SU-DHL-6 (cell line): ENCODE measurements around the gene RPS5.

ENCODE experiments used
- H2AFZ ChIP-seq: fragments of 200-600 bp; sonication (generic); 2 replicates; pipeline ENCODE4 v1.6.1; 2014; ENCODE audit warnings: low read depth, mild to moderate bottlenecking, moderate library complexity, mixed read lengths, antibody characterized with exemption, low read length; ENCODE audit not compliant: severe bottlenecking
- H3F3A ChIP-seq: fragments of 200-600 bp; shearing (Covaris generic); 2 replicates; pipeline ENCODE4 v1.6.0; 2016; ENCODE audit warnings: antibody characterized with exemption, mild to moderate bottlenecking; ENCODE audit not compliant: insufficient read depth
- H3K27ac ChIP-seq: fragments of 200-600 bp; sonication (generic); 2 replicates; pipeline ENCODE4 v1.5.1; 2016; ENCODE audit warnings: low read depth, mild to moderate bottlenecking, low read length, moderate library complexity, mixed read lengths
- H3K27me3 ChIP-seq: fragments of 200-600 bp; sonication (generic), shearing (Covaris generic); 2 replicates; pipeline ENCODE4 v1.6.0; 2014; ENCODE audit warnings: mild to moderate bottlenecking, low read length
- H3K36me3 ChIP-seq: fragments of 200-600 bp; sonication (generic); 2 replicates; pipeline ENCODE4 v1.6.1; 2014; ENCODE audit warnings: mild to moderate bottlenecking, low read length, mixed read lengths
- H3K4me2 ChIP-seq: fragments of 300-600, 200-600 bp; shearing (Covaris generic), sonication (generic); 2 replicates; pipeline ENCODE4 v1.6.0; 2014; ENCODE audit warnings: low read length, low read depth, mild to moderate bottlenecking; ENCODE audit not compliant: poor library complexity, severe bottlenecking
- H3K4me3 ChIP-seq: fragments of 200-600 bp; sonication (generic); 2 replicates; pipeline ENCODE4 v1.5.1; 2014; ENCODE audit warnings: antibody characterized with exemption, low read length, mild to moderate bottlenecking, mixed read lengths; ENCODE audit not compliant: insufficient read depth, poor library complexity, severe bottlenecking
- H3K79me2 ChIP-seq: fragments of 200-600 bp; sonication (generic); 2 replicates; pipeline ENCODE4 v1.6.1; 2014; ENCODE audit warnings: mild to moderate bottlenecking, low read length, moderate library complexity; ENCODE audit not compliant: insufficient read depth
- H3K9ac ChIP-seq: fragments of 200-600 bp; sonication (generic); 2 replicates; pipeline ENCODE4 v1.7.0; 2014; ENCODE audit warnings: mild to moderate bottlenecking, low read length
- H3K9me2 ChIP-seq: fragments of 200-600 bp; sonication (generic); replicated peaks from 2 replicates; pipeline ENCODE4 v1.6.1; 2014; ENCODE audit warnings: low read length; ENCODE audit not compliant: insufficient read depth
- H3K9me3 ChIP-seq: fragments of 200-600 bp; sonication (generic); 2 replicates; pipeline ENCODE4 v1.6.1; 2014; ENCODE audit warnings: low read length, mixed read lengths; ENCODE audit not compliant: insufficient read depth
- H4K20me1 ChIP-seq: fragments of 200-600 bp; sonication (generic); 2 replicates; pipeline ENCODE4 v1.6.1; 2014; ENCODE audit warnings: low read depth, mild to moderate bottlenecking, antibody characterized with exemption, low read length, moderate library complexity, mixed read lengths
- EZH2phosphoT487 ChIP-seq: fragments of 200-600 bp; sonication (generic), shearing (Covaris generic); conservative IDR thresholded peaks from 2 replicates; pipeline ENCODE4 v1.6.1; 2018; ENCODE audit warnings: mild to moderate bottlenecking, antibody characterized with exemption, low read length, moderate library complexity, mixed read lengths
- TF ChIP-seq, protein P1 (sequence below): fragments of 200-600 bp; sonication (generic); IDR thresholded peaks from one replicate; pipeline ENCODE4 v1.5.1; 2017; ENCODE audit warnings: antibody characterized with exemption, mild to moderate bottlenecking, low read length, moderate library complexity; ENCODE audit not compliant: insufficient read depth, poor library complexity, severe bottlenecking

Gene RPS5

DNA sequence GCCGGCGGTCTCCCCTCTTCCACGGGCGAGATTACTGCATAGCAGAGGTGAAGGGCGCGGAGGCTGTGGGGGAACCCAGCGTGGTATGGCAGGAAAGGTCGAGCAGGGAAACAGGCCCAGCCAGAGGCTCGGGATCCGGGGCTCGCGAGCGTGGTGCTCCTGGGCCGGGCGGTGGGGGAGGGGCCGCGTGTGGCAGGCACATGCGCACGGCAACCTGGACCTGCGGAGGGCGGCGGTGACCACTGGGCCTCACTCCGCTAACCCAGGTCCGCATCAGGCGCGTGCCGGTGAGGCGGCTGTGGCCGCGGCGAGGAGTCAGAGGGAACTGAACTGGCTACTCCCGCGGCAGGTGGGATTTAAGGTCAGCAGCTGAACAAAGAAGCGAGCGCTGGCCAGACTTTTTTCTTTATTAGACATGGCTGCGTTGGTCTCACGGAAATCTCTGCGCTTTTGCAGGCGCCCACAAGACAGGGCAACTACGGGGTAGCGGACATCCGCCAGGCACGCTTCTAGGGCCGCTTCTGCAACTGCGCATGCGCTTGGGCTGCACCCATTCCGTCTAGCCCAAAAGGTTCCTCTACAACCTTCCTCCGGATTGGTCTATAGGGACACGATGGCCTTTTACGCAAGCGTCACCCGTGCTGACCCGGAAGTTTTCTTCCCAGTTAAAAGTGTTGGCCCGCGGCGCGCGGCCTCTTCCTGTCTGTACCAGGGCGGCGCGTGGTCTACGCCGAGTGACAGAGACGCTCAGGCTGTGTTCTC, at the start of gene RPS5:
Gene RPS5 (plus strand): TSS at position 694 of the 762 bp plus-strand sequence. CDS start 869 bp downstream, outside the sequence.
- H3K36me3 ChIP-seq, result peaks cover 16% of the 10 kb centered on the region
- peaks cover 13% of the 10 kb centered on the region for H3F3A ChIP-seq
- peak within 1 kb of the TSS; percentile 98 for H3K9ac ChIP-seq
- H3K4me2 ChIP-seq, result peak within 1 kb of the TSS; percentile 87
- no peaks in the 10 kb centered on the region for H3K9me3 ChIP-seq
- no peaks in the 10 kb centered on the region for H3K27me3 ChIP-seq
- TF ChIP-seq, protein P1, sequence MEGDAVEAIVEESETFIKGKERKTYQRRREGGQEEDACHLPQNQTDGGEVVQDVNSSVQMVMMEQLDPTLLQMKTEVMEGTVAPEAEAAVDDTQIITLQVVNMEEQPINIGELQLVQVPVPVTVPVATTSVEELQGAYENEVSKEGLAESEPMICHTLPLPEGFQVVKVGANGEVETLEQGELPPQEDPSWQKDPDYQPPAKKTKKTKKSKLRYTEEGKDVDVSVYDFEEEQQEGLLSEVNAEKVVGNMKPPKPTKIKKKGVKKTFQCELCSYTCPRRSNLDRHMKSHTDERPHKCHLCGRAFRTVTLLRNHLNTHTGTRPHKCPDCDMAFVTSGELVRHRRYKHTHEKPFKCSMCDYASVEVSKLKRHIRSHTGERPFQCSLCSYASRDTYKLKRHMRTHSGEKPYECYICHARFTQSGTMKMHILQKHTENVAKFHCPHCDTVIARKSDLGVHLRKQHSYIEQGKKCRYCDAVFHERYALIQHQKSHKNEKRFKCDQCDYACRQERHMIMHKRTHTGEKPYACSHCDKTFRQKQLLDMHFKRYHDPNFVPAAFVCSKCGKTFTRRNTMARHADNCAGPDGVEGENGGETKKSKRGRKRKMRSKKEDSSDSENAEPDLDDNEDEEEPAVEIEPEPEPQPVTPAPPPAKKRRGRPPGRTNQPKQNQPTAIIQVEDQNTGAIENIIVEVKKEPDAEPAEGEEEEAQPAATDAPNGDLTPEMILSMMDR, result no peak
- no peak for TF ChIP-seq EZH2phosphoT487
- H3K9me2 ChIP-seq, result no peaks in the 10 kb centered on the region
- peak within 1 kb of the TSS; percentile 99 for H3K4me3 ChIP-seq
- peaks cover 45% of the 10 kb centered on the region for H3K79me2 ChIP-seq
- H4K20me1 ChIP-seq, result peaks cover 21% of the 10 kb centered on the region
- peak within 1 kb of the TSS; percentile 92 for H3K27ac ChIP-seq
- H2AFZ ChIP-seq, result no peak within 1 kb of the TSS

DNA sequence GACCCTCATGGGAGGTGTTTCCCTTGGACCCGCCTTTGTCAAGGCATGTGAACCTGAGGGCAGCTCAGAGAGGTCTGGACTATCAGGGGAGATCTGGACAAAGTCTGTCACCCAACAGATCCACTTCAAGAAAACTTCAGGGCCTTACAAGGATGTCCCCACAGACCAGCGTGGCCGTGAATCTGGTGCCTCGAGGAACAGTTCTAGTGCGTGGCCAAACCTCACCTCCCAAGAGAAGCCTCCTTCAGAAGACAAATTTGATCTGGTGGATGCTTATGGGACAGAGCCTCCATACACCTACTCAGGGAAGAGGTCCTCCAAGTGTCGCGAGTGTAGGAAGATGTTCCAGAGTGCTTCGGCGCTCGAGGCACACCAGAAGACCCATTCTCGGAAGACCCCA, 48.7 kb upstream of the RPS5 start:
- H3K4me3 ChIP-seq, result no peak overlapping the region
- H3K79me2 ChIP-seq, result 0 out of 2 replicates have a peak, but pooled peaks cover under 1% of the 10 kb centered on the region
- no peaks in the 10 kb centered on the region for H4K20me1 ChIP-seq
- no peaks in the 10 kb centered on the region for H3K9me2 ChIP-seq
- H3K27me3 ChIP-seq, result no peaks in the 10 kb centered on the region
- H3K9ac ChIP-seq, result no peak overlapping the region
- H3K36me3 ChIP-seq, result no peaks in the 10 kb centered on the region
- no peaks in the 10 kb centered on the region for H3K9me3 ChIP-seq
- H3F3A ChIP-seq, result no peaks in the 10 kb centered on the region
- no peak overlapping the region for H2AFZ ChIP-seq
- no peak for TF ChIP-seq EZH2phosphoT487
- TF ChIP-seq, protein P1, result no peak
- no peak overlapping the region for H3K27ac ChIP-seq
- no peak overlapping the region for H3K4me2 ChIP-seq

DNA sequence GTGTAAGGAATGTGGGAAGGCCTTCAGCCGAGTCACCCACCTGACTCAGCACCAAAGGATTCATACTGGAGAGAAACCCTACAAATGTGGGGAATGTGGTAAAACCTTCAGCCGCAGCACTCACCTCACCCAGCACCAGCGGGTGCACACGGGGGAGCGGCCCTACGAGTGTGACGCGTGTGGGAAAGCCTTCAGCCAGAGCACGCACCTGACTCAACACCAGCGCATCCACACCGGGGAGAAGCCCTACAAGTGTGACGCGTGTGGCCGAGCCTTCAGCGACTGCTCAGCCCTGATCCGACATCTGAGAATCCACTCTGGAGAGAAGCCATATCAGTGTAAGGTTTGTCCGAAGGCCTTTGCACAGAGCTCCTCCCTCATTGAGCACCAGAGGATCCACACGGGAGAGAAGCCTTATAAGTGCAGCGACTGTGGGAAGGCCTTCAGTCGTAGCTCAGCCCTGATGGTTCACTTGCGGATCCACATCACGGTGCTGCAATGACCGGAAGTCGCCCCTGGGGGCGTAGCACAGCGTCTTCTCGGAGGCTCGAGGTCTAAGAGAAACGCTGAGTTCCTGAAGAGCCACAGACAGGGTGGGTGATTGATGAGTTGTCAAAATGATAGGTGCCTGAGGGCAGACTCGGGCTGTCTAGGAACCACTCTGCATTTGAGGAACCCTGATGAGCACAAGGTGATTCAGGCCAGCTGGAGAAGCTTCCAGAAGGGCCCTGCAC, 48.1 kb upstream of the RPS5 start:
- no peaks in the 10 kb centered on the region for H3K27me3 ChIP-seq
- no peaks in the 10 kb centered on the region for H3K36me3 ChIP-seq
- no peak overlapping the region for H2AFZ ChIP-seq
- H4K20me1 ChIP-seq, result no peaks in the 10 kb centered on the region
- no peaks in the 10 kb centered on the region for H3K79me2 ChIP-seq
- TF ChIP-seq, protein P1, result no peak
- TF ChIP-seq EZH2phosphoT487, result no peak
- H3K4me2 ChIP-seq, result no peak overlapping the region
- H3F3A ChIP-seq, result no peaks in the 10 kb centered on the region
- no peak overlapping the region for H3K9ac ChIP-seq
- H3K4me3 ChIP-seq, result no peak overlapping the region
- no peaks in the 10 kb centered on the region for H3K9me3 ChIP-seq
- H3K27ac ChIP-seq, result no peak overlapping the region
- H3K9me2 ChIP-seq, result no peaks in the 10 kb centered on the region
